RWPE1 (cell line): ENCODE data around the gene EYA2.

Experiments used
- CTCF ChIA-PET: fragments of 350-600 bp; sonication (Branson Sonifier 250); formaldehyde crosslinking; extraction: SDS; loops from one replicate; lab custom pipeline; 2021; lab: Yijun Ruan, JAX
- POLR2A ChIA-PET: fragments of 400-600 bp; formaldehyde crosslinking; extraction: SDS; loops from one replicate; lab custom pipeline; 2020; ENCODE audit warnings: antibody characterized with exemption; ENCODE audit not compliant: low non-redundant PET; lab: Yijun Ruan, JAX
- DNase-seq: peaks from one replicate; pipeline ENCODE4 v3.0.0; 2012; ENCODE audit warnings: low spot score
- H3K27ac ChIP-seq: fragments of 450-650 bp; 2 replicates; pipeline ENCODE4 v1.5.1; 2017
- TF ChIP-seq, protein P1 (sequence below): fragments of 450-650 bp; conservative IDR thresholded peaks from 2 replicates; pipeline ENCODE4 v1.5.1; 2017; ENCODE audit warnings: low read depth, mild to moderate bottlenecking

Gene EYA2

DNA sequence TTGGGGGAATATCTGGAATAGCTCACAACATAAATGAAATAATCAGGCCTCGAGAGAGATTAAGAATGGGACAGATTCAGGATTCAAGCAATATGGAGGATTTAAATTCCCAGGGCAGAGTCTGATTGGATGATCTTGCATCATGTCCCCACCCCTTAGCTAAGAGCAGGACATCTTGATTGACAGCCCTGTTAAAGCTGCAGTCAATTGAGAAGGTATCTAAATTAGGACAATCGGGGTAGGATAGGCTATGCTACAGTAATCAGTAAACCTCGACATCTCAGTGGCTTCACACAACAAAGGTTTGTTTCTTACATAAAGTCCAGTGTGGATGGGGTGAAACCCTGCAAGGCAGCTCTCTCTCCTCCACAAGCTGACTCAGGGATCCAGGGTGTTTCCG lies 109.5 kb downstream of the EYA2 start:
- DNase-seq = no peak
- CTCF ChIA-PET = interaction anchor here (0.6 kb wide), 1 partner anchor 17 kb away, joined by 6 read pairs; no protein-coding TSS in a partner anchor

DNA sequence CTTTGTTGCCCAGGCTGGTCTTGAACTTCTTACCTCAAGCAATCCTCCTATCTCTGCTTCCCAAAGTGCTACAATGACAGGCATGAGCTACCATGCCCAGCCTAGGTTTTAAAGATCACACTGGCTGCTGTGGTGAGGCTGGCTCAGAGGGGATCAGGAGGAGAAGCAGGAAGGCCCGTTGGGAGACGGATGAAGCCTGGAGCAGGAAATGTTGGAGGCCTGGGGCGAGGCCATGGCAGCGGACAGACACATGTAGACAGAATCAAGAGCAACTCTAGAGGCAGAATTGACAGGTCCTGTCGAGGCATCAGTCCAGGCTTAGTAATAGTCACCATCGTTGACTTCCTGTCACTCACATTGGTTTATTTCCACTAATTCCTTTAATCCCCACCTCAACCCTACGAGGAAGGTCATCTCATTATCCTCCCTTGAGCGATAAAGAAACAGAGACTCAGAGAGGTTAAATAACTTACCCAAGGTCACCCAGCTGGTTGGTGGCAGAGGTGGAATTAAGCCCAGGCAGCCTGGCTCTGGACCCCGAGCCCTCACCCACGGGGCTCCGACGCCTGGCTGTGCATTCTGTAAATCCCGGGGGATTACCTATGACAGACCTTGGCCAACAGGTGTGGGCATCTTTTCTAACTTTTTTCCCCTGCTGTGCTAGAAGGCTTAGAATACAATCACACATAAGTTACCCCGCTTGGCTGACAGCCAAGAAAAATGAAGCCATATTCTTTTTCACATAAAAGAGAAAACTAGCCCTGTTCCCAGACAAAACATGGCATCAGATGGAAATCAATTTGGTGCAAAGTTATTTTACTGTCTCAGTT lies 113.4 kb downstream of the EYA2 start:
- ChIA-PET CTCF (no interaction called here), POLR2A (no interaction called here)
- TF ChIP-seq, protein P1, sequence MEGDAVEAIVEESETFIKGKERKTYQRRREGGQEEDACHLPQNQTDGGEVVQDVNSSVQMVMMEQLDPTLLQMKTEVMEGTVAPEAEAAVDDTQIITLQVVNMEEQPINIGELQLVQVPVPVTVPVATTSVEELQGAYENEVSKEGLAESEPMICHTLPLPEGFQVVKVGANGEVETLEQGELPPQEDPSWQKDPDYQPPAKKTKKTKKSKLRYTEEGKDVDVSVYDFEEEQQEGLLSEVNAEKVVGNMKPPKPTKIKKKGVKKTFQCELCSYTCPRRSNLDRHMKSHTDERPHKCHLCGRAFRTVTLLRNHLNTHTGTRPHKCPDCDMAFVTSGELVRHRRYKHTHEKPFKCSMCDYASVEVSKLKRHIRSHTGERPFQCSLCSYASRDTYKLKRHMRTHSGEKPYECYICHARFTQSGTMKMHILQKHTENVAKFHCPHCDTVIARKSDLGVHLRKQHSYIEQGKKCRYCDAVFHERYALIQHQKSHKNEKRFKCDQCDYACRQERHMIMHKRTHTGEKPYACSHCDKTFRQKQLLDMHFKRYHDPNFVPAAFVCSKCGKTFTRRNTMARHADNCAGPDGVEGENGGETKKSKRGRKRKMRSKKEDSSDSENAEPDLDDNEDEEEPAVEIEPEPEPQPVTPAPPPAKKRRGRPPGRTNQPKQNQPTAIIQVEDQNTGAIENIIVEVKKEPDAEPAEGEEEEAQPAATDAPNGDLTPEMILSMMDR = no peak
- H3K27ac ChIP-seq = no peak overlapping the region
- DNase-seq = no peak

More for the DNA sequence above, 109.5 kb downstream of the EYA2 start:
- H3K27ac ChIP-seq = no peak overlapping the region
- TF ChIP-seq, protein P1 = no peak
- POLR2A ChIA-PET = no interaction called here

- H3K27ac ChIP-seq = no peak overlapping the region
- no peak for DNase-seq
- TF ChIP-seq, protein P1 = no peak
- POLR2A ChIA-PET = no interaction called here
- CTCF ChIA-PET = no interaction called here
These were observed 114.3 kb downstream of the EYA2 start for GRCh38 chr20:47008842-47009518.

DNA sequence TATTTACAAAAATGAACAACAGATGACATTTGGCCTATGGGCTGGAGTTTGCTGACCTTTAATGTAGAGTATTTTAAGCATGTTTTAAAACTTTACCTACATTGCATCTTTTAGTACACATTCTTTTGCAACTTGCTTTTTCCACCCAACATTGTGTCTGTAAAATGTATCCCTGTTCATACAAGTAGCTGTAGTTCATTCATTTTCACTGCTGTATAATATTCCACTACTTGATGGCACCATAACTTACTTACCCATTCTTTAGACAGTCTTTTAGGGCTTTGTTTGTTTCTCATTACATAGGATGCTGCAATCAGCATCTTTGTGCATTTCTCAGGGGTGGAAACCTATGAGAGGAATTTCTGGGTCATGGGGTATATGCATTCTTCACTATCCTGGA lies 115.1 kb downstream of the EYA2 start:
- CTCF ChIA-PET = no interaction called here
- TF ChIP-seq, protein P1 = no peak
- no peak overlapping the region for H3K27ac ChIP-seq
- POLR2A ChIA-PET = no interaction called here
- DNase-seq = no peak

DNA sequence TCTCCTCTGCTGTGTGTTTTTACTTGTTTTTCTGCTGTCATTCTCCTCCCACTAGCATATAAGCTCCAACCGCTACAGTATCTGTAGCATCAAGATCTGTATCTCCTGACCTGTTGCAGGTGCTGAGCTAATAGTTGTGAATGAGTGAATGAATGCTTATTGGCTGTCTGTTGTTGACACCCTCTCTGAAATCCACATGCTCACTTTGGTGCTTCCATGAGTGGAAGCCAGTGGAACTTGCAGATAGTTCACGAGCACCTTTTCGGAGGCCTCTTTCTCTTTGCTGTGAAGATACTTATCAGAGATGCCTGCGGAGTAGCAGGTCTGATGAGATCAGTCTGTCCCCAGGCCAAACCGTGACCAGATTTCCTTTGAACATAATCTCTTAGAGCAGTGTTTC lies 117.3 kb downstream of the EYA2 start:
- CTCF ChIA-PET = no interaction called here
- DNase-seq = no peak
- H3K27ac ChIP-seq = no peak overlapping the region
- POLR2A ChIA-PET = no interaction called here
- TF ChIP-seq, protein P1 = no peak

- POLR2A ChIA-PET = no interaction called here
- DNase-seq = no peak
- CTCF ChIA-PET = no interaction called here
- H3K27ac ChIP-seq = no peak overlapping the region
- TF ChIP-seq, protein P1 = no peak
These were observed 119.0 kb downstream of the EYA2 start for GRCh38 chr20:47013606-47014005.
